COLO829 (cell line): Measurements from ENCODE around the gene TMEM269.
A peak's percentile ranks its signal among the peaks of the same experiment; 100 is the strongest.

Experiments used
- DNase-seq: peaks from one replicate; pipeline ENCODE4 v3.0.0; 2012; ENCODE audit warnings: low spot score

The TMEM269 gene

GRCh38 chr1:42824481-42825035, 39.8 kb downstream of the TMEM269 start:
- no peak for DNase-seq

- DNase-seq, result no peak
Measured at GRCh38 chr1:42825036-42825851, 40.5 kb downstream of the TMEM269 start.

GRCh38 chr1:42830631-42831030, 45.8 kb downstream of the TMEM269 start:
- DNase-seq, result no peak

GRCh38 chr1:42831273-42831672, 46.5 kb downstream of the TMEM269 start:
- DNase-seq, result no peak

- no peak for DNase-seq
Measured at GRCh38 chr1:42832641-42833240, 48.0 kb downstream of the TMEM269 start.

- DNase-seq, result no peak
Measured at GRCh38 chr1:42833981-42834380, 49.2 kb downstream of the TMEM269 start.

- no peak for DNase-seq
Measured at GRCh38 chr1:42834803-42835202, 50.0 kb downstream of the TMEM269 start.

GRCh38 chr1:42835422-42835821, 50.6 kb downstream of the TMEM269 start:
- DNase-seq, result no peak

GRCh38 chr1:42837709-42838108, 52.9 kb downstream of the TMEM269 start:
- no peak for DNase-seq

- DNase-seq, result no peak
Measured at GRCh38 chr1:42838482-42839190, 53.8 kb downstream of the TMEM269 start.

- DNase-seq, result no peak
Measured at GRCh38 chr1:42841010-42841409, 56.2 kb downstream of the TMEM269 start.

- DNase-seq, result no peak
Measured at GRCh38 chr1:42841440-42842147, 56.8 kb downstream of the TMEM269 start.

- DNase-seq, result no peak
Measured at GRCh38 chr1:42844592-42845140, 59.9 kb downstream of the TMEM269 start.

GRCh38 chr1:42845193-42845592, 60.4 kb downstream of the TMEM269 start:
- DNase-seq, result no peak

GRCh38 chr1:42845866-42846256, 61.1 kb downstream of the TMEM269 start:
- DNase-seq, result no peak

- peak; percentile 92 for DNase-seq
Measured at GRCh38 chr1:42846257-42847110, 61.7 kb downstream of the TMEM269 start, which contains the start of gene ZNF691. TSS of gene ZNF691 (plus strand) at chr1:42846613. CDS start at chr1:42849659, 3,046 bp downstream.

GRCh38 chr1:42847111-42847595, 62.4 kb downstream of the TMEM269 start:
- no peak for DNase-seq

- no peak for DNase-seq
Measured at GRCh38 chr1:42847721-42848460, 63.1 kb downstream of the TMEM269 start.

- DNase-seq, result no peak
Measured at GRCh38 chr1:42848823-42849537, 64.2 kb downstream of the TMEM269 start.
